ENCODE results near the gene CACTIN.
A peak's percentile ranks its signal among the peaks of the same experiment; 100 is the strongest.
"Not testable (repeated sequence)": the region's sequence is repeated elsewhere in the genome, so short reads cannot be mapped to it uniquely, and the experiment has no call there.

The CACTIN gene

GRCh38 chr19:3572132-3572854 is 54.3 kb downstream of the CACTIN start:
- H3K4me3 ChIP-seq (replicated peaks in 1 of 2; ENCODE audit: low read depth in 2 of 2, low read length in 2 of 2): peak overlapping the region; percentile 57 to 62
- peak; percentile 100 for DNase-seq (ENCODE audit: low read depth in 2 of 2)
- no peak for TF ChIP-seq CTCF (IDR thresholded peaks at IDR 0.05; ENCODE audit: low read depth, low read length)

- H3K4me3 ChIP-seq (replicated peaks in 1 of 2; ENCODE audit: low read depth in 2 of 2, low read length in 2 of 2): no peak overlapping the region
- TF ChIP-seq CTCF (IDR thresholded peaks at IDR 0.05; ENCODE audit: low read depth, low read length): no peak
- no peak for DNase-seq (ENCODE audit: low read depth in 2 of 2)
Measured at GRCh38 chr19:3570606-3571011, 56.0 kb downstream of the CACTIN start.

- H3K4me3 ChIP-seq (replicated peaks in 1 of 2; ENCODE audit: low read depth in 2 of 2, low read length in 2 of 2); DNase-seq (ENCODE audit: low read depth in 2 of 2): not testable (repeated sequence)
Measured at GRCh38 chr19:3570042-3570441, 56.5 kb downstream of the CACTIN start.

GRCh38 chr19:3565139-3565538 is 61.5 kb downstream of the CACTIN start:
- no peak for TF ChIP-seq CTCF (IDR thresholded peaks at IDR 0.05; ENCODE audit: low read depth, low read length)
- H3K4me3 ChIP-seq (replicated peaks in 1 of 2; ENCODE audit: low read depth in 2 of 2, low read length in 2 of 2): no peak overlapping the region
- DNase-seq (ENCODE audit: low read depth in 2 of 2): peak in 1 of 2 donors; percentile 46

GRCh38 chr19:3563709-3564524 is 62.7 kb downstream of the CACTIN start:
- DNase-seq (ENCODE audit: low read depth in 2 of 2): no peak
- no peak overlapping the region for H3K4me3 ChIP-seq (replicated peaks in 1 of 2; ENCODE audit: low read depth in 2 of 2, low read length in 2 of 2)
- no peak for TF ChIP-seq CTCF (IDR thresholded peaks at IDR 0.05; ENCODE audit: low read depth, low read length)

Measured in cardiac fibroblast (primary cell).